ENCODE data around the gene MEF2A.

MEF2A gene

DNA sequence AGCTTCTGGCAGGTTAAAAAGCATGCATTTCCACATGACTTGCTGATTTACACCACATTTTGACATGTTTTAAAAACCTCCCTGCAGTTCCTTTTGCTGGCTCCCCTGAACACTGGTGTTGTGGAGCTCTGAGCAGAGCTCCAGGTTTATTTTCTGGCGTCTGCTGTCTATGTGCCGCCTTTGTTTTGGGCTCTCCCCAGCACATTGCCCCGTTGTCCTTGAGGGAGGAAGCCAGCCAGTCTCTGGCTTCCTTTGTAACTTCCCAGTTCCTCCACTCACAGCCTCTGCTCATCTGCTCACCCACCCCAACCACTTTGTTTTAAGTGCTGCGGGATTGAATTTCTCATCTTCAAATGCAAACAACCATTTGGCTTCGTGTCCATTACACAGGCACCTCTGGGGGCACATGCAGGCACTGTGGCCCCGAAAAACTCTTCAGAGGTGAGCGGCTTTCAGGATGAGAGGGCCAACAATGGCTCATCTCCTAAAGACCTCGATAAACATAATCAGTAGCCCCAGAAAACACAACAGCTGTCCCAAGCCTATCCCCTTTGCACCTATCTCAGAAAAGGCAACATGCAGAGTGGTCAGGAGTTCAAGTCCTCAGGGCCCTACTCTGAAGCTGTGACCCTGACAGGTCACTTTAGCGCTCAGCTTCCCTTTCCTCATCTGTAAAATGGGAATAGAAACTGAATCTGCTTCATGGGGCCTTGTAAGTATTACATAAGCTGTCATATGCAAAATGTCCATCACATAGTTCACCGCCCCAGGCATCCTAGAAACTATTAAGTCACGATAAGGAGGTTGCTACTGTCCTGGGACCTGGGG is 1.3 kb upstream of the MEF2A start:
- DNase-seq, result peak; percentile 78

GRCh38 chr15:99565049-99565298 is 810 bp upstream of the MEF2A start:
- DNase-seq, result no peak

DNA sequence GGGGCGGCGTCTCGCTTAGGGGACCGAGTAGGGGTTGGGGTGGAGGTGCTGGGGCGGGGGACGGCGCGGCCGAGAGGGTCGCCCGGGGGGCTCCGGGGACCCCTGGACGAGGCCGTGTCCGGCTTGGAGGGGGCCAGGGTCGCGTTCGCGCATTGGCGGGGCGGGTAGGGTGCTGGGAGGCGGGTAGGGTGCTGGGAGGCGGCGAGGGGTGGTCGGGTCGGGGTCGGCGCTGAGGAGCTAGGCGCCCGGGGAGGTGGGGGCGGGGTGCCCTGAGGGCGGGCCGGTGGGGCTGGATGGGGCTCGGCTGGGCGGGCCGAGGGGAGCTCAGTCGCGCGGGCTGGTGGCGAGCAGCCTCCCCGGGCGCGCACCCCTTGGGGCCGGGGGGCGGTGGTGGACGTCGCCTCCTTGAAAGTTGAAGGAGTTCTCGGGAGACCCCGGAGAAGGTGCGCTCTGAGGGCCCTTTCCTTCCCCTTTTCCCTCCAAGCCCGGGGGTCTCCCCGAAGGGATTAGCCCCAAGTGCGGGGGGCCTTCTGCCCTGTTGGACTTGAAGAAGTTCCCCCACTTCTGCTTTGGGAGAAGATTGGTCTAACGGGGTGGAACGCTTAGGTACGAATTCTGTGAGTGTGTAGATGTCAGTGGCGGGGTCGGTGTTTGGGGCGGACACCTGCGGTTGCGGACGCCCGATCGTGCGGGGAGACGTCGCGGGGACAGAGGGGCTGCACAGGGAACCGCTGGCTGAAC is 543 bp downstream of the MEF2A start:
- DNase-seq, result no peak

DNA sequence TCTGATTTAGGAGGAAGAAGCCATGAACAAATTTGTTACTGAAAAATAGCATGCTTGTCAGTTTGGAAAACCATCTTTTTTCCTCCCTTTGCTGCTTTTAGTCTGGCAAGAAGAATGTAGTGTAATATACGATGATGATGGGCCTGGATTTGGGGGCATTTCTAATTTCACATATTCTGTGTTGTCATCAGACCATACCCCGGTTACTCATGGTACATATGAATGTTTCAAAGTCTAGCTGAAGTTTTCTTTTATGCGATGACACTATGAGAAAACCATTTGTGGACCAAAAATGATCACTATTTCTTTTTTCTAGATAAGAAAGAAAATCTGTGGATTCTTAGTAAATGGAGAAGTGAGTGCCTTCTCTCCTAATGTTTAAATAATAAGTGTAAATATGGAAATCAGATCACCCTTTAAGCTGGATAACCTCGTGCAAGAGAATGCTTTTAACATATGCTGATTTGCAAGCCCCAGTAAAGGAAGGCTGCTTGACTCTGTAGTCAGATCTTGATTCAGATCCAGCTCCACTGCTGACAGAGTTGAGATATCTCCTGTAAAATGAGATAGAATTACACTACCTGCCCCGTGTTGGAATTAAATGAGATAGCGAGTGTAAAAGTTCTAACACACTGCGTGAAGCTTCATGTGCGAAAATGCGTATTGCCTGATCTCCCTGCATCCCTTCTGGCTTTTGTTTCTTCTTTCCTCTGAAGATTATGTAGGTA is 3.0 kb downstream of the MEF2A start:
- DNase-seq, result no peak

DNA sequence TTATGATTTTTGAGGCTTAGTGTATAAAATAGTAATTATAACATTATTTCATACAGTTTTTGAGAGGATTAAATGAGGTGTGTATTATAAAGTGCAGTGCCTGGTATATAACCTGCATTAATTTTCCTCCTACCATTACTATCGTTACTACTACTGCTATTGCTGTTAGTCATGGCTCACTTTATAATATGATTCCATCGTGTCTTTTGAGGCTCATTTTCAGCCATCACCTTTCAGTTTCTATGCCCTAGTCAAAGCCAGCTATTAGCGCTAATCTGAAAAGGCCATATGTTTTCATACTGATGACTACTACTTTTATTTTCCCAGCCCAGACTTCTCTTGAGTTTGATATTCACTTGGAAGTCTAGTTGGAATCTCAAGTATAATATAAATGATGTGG is 5.5 kb downstream of the MEF2A start:
- no peak for DNase-seq

DNA sequence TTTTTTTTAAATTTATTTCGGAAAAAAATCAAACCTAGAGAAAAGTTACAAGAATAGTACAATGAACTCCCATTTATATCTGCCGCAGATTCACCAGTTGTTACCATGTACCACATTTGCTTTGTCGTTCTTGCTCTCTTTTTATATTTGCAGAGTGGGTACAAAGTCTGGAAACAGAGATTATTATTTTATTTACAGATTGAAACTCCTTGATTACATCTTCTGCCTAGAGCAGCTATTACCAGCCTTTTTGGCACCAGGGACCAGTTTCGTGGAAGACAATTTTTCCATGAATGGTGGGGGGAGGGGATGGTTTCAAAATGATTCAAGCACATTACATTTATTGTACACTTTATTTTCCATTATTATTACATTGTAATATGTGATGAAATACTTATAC is 8.3 kb downstream of the MEF2A start:
- DNase-seq, result no peak

DNA sequence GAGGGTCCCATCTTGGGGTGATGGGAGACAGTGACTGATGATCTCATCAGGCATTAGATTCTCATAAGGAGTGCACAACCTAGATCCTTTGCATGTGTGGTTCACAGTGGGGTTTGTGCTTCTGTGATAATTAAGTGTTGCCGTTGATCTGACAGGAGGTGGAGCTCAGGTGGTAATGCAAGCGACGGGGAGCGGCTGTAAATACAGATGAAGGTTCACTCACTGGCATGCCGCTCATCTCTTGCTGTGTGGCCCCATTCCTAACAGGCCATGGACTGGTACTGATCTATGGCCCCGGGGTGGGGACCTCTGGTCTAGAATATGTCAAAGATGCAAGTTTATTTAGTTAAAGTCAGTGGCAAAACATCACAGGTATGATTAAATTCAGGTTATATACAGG is 8.7 kb downstream of the MEF2A start:
- no peak for DNase-seq

DNA sequence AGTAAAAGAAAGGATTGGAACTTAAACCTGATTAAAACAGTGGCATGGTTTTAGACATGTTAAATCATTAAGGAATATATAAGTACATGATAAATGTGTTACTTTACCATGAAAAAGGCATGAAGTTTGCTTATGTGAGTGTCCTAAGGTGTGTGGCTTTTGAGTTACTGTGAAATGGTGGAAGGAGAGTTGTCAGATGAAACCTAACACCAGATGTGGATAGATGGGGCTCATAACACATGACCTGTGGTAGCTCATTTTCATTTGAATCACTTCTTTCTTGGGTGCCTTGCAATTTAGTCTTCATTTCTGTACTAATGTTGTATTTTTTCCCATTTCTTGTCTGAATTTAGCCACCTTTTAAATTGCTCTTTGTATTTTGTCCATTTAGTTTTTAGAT is 13.0 kb downstream of the MEF2A start:
- DNase-seq, result no peak

GRCh38 chr15:99580076-99580475 is 14.3 kb downstream of the MEF2A start:
- DNase-seq, result no peak

DNA sequence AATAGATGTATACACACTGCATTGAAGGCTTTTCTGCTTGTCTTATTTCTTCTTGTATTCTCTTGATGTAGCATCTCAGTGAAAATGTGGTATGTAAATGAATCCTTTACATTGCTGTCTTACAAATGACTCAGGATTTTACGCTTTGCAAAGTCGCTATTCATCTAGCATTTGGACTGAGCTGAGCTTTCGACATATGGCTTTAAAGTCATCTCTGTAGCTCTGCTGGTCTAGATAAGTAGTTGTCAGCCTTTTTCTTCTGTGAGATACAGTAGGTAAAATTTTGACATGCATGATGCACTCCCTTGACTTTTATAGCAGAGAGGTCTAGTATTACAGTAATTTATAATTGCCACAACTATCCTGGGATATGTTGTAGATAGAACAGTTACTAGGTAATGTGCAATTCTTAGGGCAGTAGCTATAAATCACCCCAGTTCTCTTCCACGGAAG is 16.8 kb downstream of the MEF2A start:
- DNase-seq, result no peak

- DNase-seq, result no peak
Measured at GRCh38 chr15:99584081-99584600, 18.4 kb downstream of the MEF2A start.

DNA sequence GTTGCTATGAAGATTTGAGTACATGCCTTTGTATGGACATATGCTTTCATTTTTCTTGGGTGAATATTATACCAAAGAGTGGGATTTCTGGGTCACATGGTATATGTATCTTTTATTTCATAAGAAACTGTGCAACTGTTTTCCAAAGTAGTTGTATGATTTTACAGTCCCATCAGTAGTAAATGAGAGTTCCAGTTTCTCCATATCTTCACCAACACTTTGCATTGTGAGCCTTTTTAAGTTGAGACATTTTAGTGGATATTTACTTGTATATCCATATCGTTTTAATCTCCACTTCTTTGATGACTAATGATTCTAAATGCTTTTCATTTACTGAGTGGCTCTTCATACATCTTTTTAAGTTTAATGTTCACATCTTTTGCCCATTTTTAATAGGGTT is 20.3 kb downstream of the MEF2A start:
- DNase-seq, result no peak

DNA sequence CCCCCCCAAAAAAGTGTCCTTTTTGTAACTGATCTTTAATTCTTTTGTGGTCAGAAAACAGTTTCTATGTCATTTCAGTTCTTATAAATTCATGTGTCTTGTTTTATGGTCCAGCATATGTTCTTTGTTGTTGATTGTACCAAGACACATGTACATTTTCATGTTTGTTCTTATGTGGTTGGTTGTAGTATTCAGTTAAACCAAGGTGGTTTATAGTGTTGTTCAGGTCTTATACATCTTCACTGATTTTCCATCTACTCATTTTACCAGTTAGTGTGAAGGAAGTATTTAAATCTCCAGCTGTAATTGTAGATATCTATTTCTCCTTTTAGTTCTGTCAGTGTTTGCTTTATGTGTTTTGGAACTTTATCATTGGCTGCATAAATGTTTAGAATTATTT is 24.0 kb downstream of the MEF2A start:
- DNase-seq, result no peak

GRCh38 chr15:99590913-99591646 is 25.3 kb downstream of the MEF2A start:
- DNase-seq, result no peak

DNA sequence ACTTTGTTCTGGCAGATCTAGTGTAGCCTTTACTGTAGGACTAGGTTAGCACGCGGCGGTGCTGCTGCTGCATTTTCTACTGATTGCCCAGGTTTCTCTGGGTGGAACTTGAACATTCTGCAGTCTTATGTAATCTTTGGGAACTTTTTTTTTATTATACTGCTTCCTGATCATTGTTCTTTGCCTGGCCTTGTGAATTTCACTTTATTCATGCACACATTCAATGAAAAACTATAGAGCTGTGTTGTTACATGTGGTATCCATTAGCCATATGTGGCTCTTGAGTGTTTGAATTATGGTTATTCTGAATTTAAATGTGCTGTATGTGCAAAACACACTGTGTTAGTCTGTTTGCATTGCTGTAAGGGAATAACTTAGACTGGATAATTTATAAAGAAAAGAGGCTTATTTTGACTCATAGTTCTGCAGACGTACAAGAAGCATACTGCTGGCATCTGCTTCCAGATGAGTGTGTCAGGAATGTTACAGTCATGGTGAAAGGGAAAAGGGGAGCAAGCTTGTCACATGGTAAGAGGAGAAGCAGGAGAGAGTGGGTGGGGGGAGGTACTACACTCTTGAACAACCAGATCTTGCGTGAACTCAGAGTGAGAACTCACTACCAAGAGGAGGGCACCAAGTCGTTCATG is 26.5 kb downstream of the MEF2A start:
- DNase-seq, result no peak

GRCh38 chr15:99593070-99593469 is 27.3 kb downstream of the MEF2A start:
- no peak for DNase-seq

DNA sequence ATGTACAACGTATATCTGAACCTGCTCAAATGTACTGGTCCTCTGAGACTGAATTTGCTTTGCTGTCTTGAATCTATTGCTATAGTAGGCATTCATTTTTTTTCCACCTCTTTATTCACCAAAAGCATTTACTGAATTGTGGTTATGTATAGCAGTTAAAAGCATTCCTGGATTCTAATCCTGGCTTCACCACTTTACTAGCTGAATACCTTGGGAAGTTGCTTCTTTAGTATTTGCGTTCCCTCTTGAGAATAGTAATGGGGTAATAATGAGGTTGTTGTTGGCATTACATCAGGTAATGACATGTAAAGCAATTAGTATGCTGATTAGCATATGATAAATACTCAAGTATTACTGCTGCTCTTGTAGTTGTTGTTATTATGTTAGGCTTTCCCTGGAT is 29.1 kb downstream of the MEF2A start:
- no peak for DNase-seq

- DNase-seq, result no peak
Measured at GRCh38 chr15:99598296-99598695, 32.5 kb downstream of the MEF2A start.

- no peak for DNase-seq
Measured at GRCh38 chr15:99603828-99604227, 38.0 kb downstream of the MEF2A start.

- no peak for DNase-seq
Measured at GRCh38 chr15:99604865-99605264, 39.1 kb downstream of the MEF2A start.

GRCh38 chr15:99605490-99605931 is 39.7 kb downstream of the MEF2A start:
- DNase-seq, result no peak

- DNase-seq, result no peak
Measured at GRCh38 chr15:99605990-99606389, 40.2 kb downstream of the MEF2A start.
